HL-60 (cell line): ENCODE results near the gene NKX2-1.

ENCODE experiments used
- DNase-seq, 2 experiments: peaks; one replicate each; pipeline ENCODE4 v3.0.0-alpha.2; 2010 to 2020; ENCODE audit warnings: low read depth in 1 of 2, low spot score in 1 of 2
- H3K27ac ChIP-seq: fragments of 250-450 bp; sonication (Bioruptor Pico); replicated peaks from 2 replicates; pipeline ENCODE4 v1.5.1; 2020; ENCODE audit warnings: mild to moderate bottlenecking, moderate library complexity
- H3K27me3 ChIP-seq: fragments of 250-450 bp; sonication (Bioruptor Pico); 2 replicates; pipeline ENCODE4 v1.5.1; 2021; ENCODE audit warnings: mild to moderate bottlenecking, moderate library complexity; ENCODE audit not compliant: insufficient read depth, poor library complexity, severe bottlenecking
- H3K4me3 ChIP-seq: replicated peaks from 2 replicates; pipeline ENCODE4 v1.5.1; 2011; ENCODE audit warnings: mild to moderate bottlenecking, control low read depth, low read length; ENCODE audit not compliant: insufficient read depth
- CTCF ChIP-seq: IDR thresholded peaks from one replicate; pipeline ENCODE4 v1.5.1; 2011; ENCODE audit warnings: low read length, control low read depth, inconsistent platforms; ENCODE audit not compliant: insufficient read depth
- GABPA ChIP-seq: IDR thresholded peaks from 2 replicates; pipeline ENCODE4 v1.6.1; 2012; ENCODE audit warnings: low read depth
- POLR2AphosphoS5 ChIP-seq: IDR thresholded peaks from 2 replicates; pipeline ENCODE4 v1.6.1; 2012; ENCODE audit warnings: low read depth
- REST ChIP-seq: IDR thresholded peaks from 2 replicates; pipeline ENCODE4 v1.6.1; 2012; ENCODE audit warnings: low read depth; ENCODE audit not compliant: insufficient replicate concordance
- SPI1 ChIP-seq: IDR thresholded peaks from 2 replicates; pipeline ENCODE4 v1.6.1; 2012; ENCODE audit warnings: low read depth, mild to moderate bottlenecking, borderline replicate concordance

Gene NKX2-1

GRCh38 chr14:36502558-36503508 is 17.2 kb downstream of the NKX2-1 start:
- Histone ChIP-seq H3K27ac (no peak overlapping the region), H3K4me3 (no peak overlapping the region), H3K27me3 (peaks cover 66% of the 10 kb centered on the region)
- no peak for DNase-seq
- TF ChIP-seq CTCF (no peak), GABPA (no peak), REST (no peak), POLR2AphosphoS5 (no peak), SPI1 (no peak)

GRCh38 chr14:36498938-36499337 is 21.1 kb downstream of the NKX2-1 start:
- Histone ChIP-seq H3K4me3 (no peak overlapping the region), H3K27me3 (peaks cover 68% of the 10 kb centered on the region), H3K27ac (no peak overlapping the region)
- TF ChIP-seq SPI1 (no peak), GABPA (no peak), POLR2AphosphoS5 (no peak), REST (no peak), CTCF (no peak)
- DNase-seq = no peak

GRCh38 chr14:36496346-36496745 is 23.7 kb downstream of the NKX2-1 start:
- no peak for TF ChIP-seq SPI1
- TF ChIP-seq REST = no peak
- TF ChIP-seq GABPA = no peak
- TF ChIP-seq POLR2AphosphoS5 = no peak
- no peak for TF ChIP-seq CTCF
- DNase-seq = no peak
- peaks cover 47% of the 10 kb centered on the region for H3K27me3 ChIP-seq
- no peak overlapping the region for H3K27ac ChIP-seq
- H3K4me3 ChIP-seq = no peak overlapping the region
